ENCODE measurements around the gene OR2V1.
"Not testable (repeated sequence)": the region's sequence is repeated elsewhere in the genome, so short reads cannot be mapped to it uniquely, and the experiment has no call there.

OR2V1 gene

GRCh38 chr5:181127907-181128626 is 2.9 kb downstream of the OR2V1 start:
- no peak for DNase-seq

DNA sequence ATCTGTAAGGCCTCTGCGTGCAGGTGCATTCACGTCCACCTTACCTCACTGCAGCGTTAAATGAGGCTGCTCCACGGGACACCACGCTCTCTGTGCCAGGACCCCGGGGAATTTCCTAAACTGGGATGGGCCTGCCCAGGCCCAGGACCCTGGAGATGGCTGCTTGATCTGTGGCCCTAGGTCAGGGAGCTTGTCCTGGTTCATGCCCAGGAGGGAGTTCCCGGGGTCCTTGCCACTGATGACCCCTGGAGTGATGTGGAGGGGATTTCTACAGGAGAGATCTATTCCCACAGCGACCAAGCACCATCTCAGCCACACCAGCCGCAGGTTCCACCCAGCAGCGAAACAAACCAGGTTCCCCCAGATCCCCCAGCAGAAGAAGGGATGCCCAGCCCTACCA is 3.5 kb downstream of the OR2V1 start:
- DNase-seq: no peak

DNA sequence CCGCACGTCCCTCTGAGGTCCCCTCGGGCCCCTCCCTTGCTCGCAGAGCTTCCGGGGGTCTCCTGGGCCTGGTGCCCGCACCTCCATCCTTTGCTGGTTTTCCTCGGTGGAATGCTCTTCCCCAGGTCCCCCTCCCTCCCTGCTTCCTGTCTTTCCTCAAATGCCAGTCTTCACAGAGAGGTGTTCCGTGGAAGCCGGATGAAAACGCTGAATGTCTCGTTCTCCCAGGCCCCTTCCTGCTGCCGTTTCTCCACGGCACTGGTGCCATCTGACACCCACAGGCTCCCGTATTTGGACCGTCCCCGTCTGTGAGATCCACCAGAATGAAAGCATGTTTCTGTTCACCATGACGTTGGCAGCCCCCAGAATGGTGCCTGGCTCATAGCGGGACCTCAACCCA is 4.1 kb downstream of the OR2V1 start:
- no peak for DNase-seq

DNA sequence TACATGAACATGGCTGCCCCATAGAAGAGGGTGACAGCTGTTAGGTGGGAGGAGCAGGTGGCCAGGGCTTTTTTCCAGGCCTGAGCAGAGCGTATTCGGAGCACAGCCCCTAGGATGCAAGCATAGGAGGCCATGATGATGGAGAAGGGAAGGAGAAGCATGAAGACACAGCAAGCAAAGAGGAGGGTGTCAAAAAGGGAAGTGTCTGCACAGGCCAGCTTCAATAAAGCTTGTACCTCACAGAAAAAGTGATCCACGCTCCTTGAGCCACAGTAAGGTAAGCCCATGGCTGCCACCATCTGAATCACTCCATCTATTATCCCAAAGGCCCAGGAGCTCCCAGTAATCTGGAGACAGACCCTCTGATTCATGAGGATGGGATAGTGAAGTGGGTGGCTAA is 6.4 kb downstream of the OR2V1 start:
- DNase-seq: no peak

DNA sequence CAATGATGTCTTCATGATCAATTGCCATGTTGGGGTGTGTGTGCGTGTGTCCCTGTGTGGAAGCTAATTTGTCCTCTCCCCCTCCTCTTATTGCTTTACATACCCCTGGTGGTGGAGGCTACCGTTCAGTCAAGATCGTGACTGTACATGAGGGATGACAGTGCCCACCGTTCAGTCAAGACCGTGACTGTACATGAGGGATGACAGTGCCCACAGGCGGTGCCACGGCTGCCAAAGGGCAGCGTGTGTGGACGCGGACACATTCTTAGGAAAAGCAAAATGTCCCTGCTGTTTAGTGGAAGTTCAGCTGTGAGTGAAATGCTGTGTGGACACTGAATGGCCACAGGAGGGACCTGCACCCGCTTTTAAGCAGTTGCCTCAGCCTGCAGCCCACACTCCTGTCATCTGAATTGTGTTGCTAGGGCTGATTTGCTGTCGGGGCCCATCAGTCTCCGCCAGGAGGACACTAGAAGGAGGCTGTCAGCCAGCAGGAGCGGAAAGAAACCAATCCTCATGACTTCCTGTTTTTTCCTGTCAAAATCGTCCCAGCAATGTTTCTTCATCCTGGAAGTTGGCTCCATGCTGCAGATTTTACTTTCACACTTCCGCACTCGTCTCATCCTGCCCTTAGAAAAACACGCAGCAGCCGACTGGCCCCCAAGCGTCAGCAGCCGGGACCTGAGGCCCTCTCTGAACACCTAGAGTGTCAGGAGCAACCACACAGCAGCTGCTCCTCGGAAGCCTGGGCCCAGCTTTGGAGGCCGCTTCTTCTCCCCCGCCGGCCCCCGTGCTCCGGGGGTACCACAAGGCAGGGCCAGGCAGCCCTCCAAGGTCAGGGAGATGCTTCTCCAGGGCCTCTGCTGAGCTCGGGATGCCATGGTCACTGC is 9.1 kb downstream of the OR2V1 start:
- DNase-seq: no peak

GRCh38 chr5:181120761-181121160 is 10.2 kb downstream of the OR2V1 start:
- DNase-seq: no peak

GRCh38 chr5:181120306-181120705 is 10.7 kb downstream of the OR2V1 start:
- DNase-seq: no peak

DNA sequence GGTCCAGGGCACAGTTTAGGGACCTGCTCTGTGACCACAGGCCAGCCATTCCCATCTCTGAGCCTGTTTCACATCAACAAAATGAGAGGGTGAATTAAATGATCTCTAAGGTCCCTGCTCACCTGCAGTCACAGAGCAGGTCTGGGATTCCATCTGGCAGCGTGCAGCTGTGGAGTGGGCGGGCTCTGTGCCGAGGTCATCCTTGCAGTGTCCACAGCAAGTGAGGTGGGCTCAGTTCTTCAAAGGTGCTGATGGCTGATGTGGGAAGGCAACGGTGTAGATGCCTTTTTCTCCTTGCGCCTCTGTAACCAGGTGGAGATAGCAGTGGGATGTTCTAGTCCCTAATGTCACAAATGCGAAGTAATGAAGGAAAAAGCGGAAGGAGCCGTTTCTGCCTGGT is 11.9 kb downstream of the OR2V1 start:
- DNase-seq: no peak

GRCh38 chr5:181118369-181118768 is 12.6 kb downstream of the OR2V1 start:
- no peak for DNase-seq

DNA sequence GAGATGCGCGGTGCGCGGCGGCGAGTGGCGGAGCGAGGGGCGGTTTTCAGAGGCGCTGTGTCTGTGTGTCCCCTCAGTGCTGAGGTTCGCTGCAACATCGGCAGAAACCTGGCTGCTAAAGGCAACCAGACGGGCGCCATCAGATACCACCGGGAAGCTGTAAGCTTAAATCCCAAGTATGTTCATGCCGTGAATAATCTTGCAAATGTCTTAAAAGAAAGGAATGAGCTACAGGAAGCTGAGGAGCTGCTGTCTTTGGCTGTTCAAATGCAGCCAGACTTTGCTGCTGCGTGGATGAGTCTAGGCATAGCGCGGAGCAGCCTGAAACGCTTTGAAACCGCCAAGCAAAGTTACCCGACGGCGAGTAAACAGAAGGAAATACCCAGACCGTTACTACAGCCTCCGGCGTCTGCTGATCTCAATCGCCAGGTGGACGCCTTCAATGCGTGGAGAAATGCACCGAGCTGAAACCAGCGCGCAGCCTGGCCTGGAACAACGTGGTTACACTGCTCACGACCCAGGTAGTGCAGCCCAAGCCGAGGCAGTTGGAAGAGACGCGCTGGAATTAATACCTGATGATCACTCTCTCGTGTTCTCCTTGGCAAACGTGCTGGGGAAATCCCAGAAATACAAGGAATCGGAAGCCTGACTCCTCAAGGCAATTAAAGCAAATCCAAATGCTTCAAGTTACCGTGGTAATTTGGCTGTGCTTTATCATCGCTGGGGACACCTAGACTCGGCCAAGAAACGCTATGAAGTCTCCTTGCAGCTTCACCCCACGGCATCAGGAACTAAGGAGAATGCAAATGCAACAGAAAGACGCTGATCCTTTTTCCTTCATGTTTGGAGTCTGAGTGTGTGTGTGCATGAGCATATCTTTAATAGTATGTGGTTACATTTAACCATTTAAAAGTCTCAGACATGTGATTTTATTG is 15.9 kb downstream of the OR2V1 start:
- DNase-seq: no peak

DNA sequence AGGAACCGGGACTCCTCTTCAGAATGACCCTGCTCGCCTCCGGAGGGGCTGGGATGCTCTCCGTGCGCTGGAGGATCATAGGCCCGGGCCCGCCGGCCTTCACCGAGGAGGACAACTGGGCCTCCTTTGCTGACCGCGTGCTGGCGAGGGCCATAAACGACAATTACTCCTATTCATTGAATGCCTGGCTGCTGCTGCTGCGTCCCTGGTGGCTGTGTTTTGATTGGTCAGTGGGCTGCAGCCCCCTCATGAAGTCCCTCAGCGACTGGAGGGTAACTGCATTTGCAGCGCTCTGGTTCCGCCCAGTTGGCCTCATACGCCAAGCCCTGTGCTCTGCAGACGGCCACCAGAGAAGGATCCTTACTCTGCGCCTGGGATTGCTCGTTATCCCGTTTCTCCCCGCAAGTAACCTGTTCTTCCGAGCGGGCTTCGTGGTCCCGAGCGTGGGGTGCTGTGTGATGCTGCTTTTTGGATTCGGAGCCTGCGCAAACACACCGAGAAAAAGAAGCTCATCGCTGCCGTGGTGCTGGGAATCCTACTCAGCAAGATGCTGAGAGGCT is 16.6 kb downstream of the OR2V1 start:
- DNase-seq: no peak

GRCh38 chr5:181113572-181113971 is 17.4 kb downstream of the OR2V1 start:
- DNase-seq: not testable (repeated sequence)

DNA sequence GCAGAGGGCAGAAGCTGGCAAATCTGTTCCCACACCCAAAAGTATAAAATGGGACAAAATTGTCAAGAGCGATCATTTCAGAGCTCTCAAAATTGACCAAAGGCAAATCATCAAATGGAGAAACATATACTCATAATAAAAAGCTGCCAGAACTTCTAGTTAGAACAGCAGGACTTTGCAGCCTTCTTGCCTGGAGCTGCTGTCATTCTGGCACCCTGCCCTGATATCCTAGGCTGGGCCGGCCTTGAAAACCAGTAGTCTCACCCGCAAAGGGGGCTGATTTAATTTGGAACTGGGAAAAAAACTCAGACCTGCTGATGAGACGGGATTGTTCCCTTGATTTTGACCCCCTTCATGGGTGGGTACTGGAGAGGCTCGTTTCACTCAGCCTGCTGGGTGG is 18.5 kb downstream of the OR2V1 start:
- no peak for DNase-seq

GRCh38 chr5:181111010-181111409 is 20.0 kb downstream of the OR2V1 start:
- DNase-seq: no peak

DNA sequence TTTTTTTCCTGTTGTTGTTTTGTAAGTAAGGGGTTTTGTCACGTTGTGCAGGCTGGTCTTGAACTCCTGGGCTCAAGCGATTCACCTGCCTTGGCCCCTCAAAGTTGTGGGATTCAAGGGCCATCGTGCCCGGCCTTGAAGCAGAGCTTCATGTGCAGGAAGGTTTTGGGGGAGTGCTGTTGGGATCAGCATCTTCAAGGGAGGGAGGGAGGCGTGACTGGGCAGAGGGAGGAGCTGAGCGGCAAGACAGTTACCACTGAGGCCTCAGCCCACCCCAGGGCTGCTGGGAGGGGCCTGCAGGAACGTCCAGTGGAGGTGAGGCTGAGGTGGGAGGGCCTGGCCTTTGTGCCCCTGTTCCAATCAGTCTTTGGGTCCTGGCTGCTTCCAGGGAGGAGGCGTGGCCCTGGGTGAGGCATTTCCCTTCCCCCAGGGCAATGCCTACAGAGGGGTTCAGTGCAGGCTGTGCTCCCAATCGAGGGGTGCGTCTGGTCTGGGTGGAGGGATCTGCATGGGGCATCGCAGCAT is 21.4 kb downstream of the OR2V1 start:
- DNase-seq: no peak

DNA sequence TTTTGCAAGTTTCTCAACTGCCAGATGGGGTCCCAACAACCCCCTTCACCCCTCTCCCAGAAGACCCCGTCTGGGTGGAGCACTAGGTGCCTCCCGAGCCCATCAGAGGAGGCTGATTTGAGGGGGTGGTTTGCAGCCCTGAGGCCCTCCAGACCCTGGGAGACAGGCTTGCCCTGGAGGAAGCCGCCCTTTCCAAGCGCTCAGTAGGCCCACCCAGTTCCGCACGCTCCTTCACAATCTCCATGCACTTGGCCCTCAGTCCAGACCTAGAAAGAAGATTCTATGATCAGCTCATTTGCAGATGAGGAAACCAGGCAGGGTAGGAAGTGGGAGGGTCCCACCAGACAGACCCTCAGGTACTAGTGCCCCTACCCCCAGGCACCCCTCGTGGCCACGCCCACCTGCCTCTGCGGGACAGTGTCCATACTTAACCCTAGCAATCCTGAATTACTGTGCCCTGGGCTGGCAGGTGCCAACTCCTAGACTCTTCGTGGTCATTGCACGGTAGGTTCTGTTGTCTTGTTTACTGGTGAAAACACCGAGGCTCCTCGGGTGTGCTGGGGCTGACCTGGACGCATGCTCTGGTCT is 22.3 kb downstream of the OR2V1 start:
- no peak for DNase-seq

- no peak for DNase-seq
Observed at GRCh38 chr5:181107699-181108098, 23.3 kb downstream of the OR2V1 start.

DNA sequence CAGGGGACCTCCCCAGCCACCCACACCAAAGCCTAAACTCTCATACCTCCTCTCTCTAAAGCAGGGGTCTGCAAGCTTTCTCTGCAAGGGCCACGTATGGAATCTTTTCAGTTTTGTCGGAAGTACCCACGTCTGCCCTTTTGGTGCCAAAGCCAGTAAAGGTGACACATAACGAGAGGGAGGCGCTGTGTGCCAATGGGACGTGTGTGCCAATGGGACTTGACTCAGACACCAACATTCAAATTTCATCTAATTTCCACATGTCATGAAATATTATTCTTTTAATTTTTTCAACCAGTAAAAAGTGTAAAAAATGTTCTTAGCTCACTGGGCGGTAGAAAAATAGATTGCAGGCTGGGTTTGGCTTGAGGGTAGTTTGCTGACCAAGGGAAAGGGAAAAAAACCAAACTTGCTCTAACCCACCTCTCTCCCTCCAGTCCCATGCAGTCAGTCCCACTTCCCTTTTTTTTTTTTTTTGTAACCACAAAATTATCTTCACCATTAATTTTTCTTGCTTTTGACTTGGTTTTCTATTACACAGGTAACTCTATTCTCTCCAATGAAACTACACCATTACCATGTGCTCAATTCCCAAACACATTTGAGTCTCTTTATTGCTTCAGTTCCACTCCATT is 25.5 kb downstream of the OR2V1 start:
- DNase-seq: no peak

DNA sequence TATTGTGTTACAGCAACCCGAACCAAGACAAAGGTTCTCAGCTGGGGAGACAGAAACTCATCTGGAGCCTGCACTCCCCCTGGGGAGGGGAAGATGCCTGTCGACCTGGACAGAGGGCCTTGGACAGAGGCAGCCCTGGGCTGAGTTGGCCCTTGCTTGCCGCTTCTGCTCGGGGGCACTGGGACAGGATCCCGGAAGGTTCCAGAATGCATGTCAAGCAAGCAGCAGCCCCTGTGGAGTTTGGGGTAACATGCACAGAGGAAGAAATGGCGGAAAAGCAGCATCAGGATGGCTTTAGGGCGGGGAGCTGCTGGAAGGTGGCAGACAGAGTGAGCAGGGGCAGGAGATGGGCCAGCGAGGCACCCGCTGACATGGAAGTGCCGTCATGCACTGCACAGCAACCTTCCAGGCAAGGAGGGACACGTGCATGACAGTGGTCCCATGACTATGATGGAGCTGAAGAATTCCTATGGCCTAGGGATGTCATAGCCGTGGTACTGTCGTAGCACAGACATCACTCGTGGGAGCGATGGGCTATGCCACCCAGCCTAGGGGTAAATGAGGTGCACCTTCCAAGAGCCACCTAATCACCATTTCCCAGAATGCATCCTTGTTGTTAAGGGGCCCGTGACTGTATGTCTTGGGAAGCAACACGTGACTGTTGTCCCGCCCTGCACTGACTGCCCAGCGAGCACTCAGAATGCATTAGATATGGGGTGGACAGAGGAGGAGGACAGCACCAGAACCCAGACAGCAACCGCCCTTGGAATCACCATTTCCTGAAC is 26.2 kb downstream of the OR2V1 start:
- not testable (repeated sequence) for DNase-seq

- not testable (repeated sequence) for DNase-seq
Observed at GRCh38 chr5:181104259-181104568, 26.8 kb downstream of the OR2V1 start.
